Activated T-helper 17 cell treated with anti-CD3 and anti-CD28 coated beads, Interleukin-2, amount 50 U/mL, for 72 hours (primary cell): ENCODE measurements around the gene CDC14A. TPM values are rescaled to one million over a fixed set of nuclear protein-coding genes. Genes with fewer than 3 reads are reported as not detected.

ENCODE experiments used
- ATAC-seq: fragments of 150-1000 bp; cut with Tn5 transposase; replicated peaks from 2 replicates; pipeline ENCODE4 v1.10.0; 2021; ENCODE audit warnings: mild to moderate bottlenecking, moderate library complexity
- H3K27ac Mint-ChIP-seq: one replicate; pipeline ENCODE4 v1.8.0; 2022; ENCODE audit warnings: mixed read lengths
- H3K27me3 Mint-ChIP-seq: one replicate; pipeline ENCODE4 v1.8.0; 2022; ENCODE audit warnings: mixed read lengths
- H3K36me3 Mint-ChIP-seq: one replicate; pipeline ENCODE4 v1.8.0; 2022; ENCODE audit warnings: low read depth, mild to moderate bottlenecking, mixed read lengths
- H3K4me1 Mint-ChIP-seq: one replicate; pipeline ENCODE4 v1.8.0; 2022; ENCODE audit warnings: mixed read lengths
- H3K4me3 Mint-ChIP-seq: one replicate; pipeline ENCODE4 v1.8.0; 2022; ENCODE audit warnings: mild to moderate bottlenecking, mixed read lengths
- H3K9me3 Mint-ChIP-seq: one replicate; pipeline ENCODE4 v1.8.0; 2022; ENCODE audit warnings: mixed read lengths
- total RNA-seq, 2 donors: library from RNA; stranded (reverse); gene quantifications; one replicate each; pipeline ENCODE4 v1.2.3, GENCODE V29; 2022

CDC14A gene
- total RNA-seq, 2 donors from 2014 or later, result 21.0 to 31.0 TPM

GRCh38 chr1:100346387-100346786, 5.9 kb upstream of the CDC14A start:
- Mint-ChIP-seq H3K9me3 (no peaks in the 10 kb centered on the region), H3K27me3 (no peaks in the 10 kb centered on the region), H3K27ac (no peak overlapping the region), H3K4me1 (no peaks in the 10 kb centered on the region), H3K4me3 (no peak overlapping the region), H3K36me3 (peaks cover 2% of the 10 kb centered on the region)
- no peak for ATAC-seq

- Mint-ChIP-seq H3K27ac (no peak overlapping the region), H3K9me3 (no peaks in the 10 kb centered on the region), H3K27me3 (no peaks in the 10 kb centered on the region), H3K36me3 (peaks cover 9% of the 10 kb centered on the region), H3K4me1 (no peaks in the 10 kb centered on the region), H3K4me3 (no peak overlapping the region)
- no peak for ATAC-seq
Measured at GRCh38 chr1:100347009-100347966, 5.0 kb upstream of the CDC14A start.

GRCh38 chr1:100348549-100349144, 3.7 kb upstream of the CDC14A start:
- Mint-ChIP-seq H3K9me3 (no peaks in the 10 kb centered on the region), H3K27ac (no peak overlapping the region), H3K27me3 (no peaks in the 10 kb centered on the region), H3K4me1 (no peaks in the 10 kb centered on the region), H3K4me3 (no peak overlapping the region), H3K36me3 (peaks cover 18% of the 10 kb centered on the region)
- no peak for ATAC-seq

- Mint-ChIP-seq H3K36me3 (peaks cover 24% of the 10 kb centered on the region), H3K27ac (no peak overlapping the region), H3K9me3 (no peaks in the 10 kb centered on the region), H3K4me1 (peaks cover 4% of the 10 kb centered on the region), H3K4me3 (no peak overlapping the region), H3K27me3 (no peaks in the 10 kb centered on the region)
- no peak for ATAC-seq
Measured at GRCh38 chr1:100349246-100349645, 3.1 kb upstream of the CDC14A start.

- H3K9me3 Mint-ChIP-seq, result no peaks in the 10 kb centered on the region
- peaks cover 39% of the 10 kb centered on the region for H3K36me3 Mint-ChIP-seq
- H3K4me3 Mint-ChIP-seq, result peak overlapping the region; percentile 95
- no peaks in the 10 kb centered on the region for H3K27me3 Mint-ChIP-seq
- no peak for ATAC-seq
- peak overlapping the region; percentile 97 for H3K27ac Mint-ChIP-seq
- H3K4me1 Mint-ChIP-seq, result peaks cover 19% of the 10 kb centered on the region
Measured at GRCh38 chr1:100350787-100351094, 1.6 kb upstream of the CDC14A start.

- peak; percentile 76 for ATAC-seq
- no peaks in the 10 kb centered on the region for H3K27me3 Mint-ChIP-seq
- peak overlapping the region; percentile 97 for H3K27ac Mint-ChIP-seq
- H3K36me3 Mint-ChIP-seq, result peaks cover 44% of the 10 kb centered on the region
- no peaks in the 10 kb centered on the region for H3K9me3 Mint-ChIP-seq
- peaks cover 24% of the 10 kb centered on the region for H3K4me1 Mint-ChIP-seq
- H3K4me3 Mint-ChIP-seq, result peak overlapping the region; percentile 95
Measured at GRCh38 chr1:100351095-100351887, 1.0 kb upstream of the CDC14A start.

GRCh38 chr1:100353071-100353801, 930 bp downstream of the CDC14A start:
- Mint-ChIP-seq H3K9me3 (no peaks in the 10 kb centered on the region), H3K27ac (peak overlapping the region; percentile 97), H3K4me1 (peaks cover 37% of the 10 kb centered on the region), H3K27me3 (no peaks in the 10 kb centered on the region), H3K36me3 (peaks cover 64% of the 10 kb centered on the region), H3K4me3 (peak overlapping the region; percentile 95)
- peak; percentile 22 for ATAC-seq

- no peak for ATAC-seq
- H3K27ac Mint-ChIP-seq, result peak overlapping the region; percentile 97
- H3K27me3 Mint-ChIP-seq, result no peaks in the 10 kb centered on the region
- no peaks in the 10 kb centered on the region for H3K9me3 Mint-ChIP-seq
- peaks cover 67% of the 10 kb centered on the region for H3K36me3 Mint-ChIP-seq
- H3K4me3 Mint-ChIP-seq, result peak overlapping the region; percentile 95
- peaks cover 41% of the 10 kb centered on the region for H3K4me1 Mint-ChIP-seq
Measured at GRCh38 chr1:100353988-100354387, 1.7 kb downstream of the CDC14A start.

- peak overlapping the region; percentile 97 for H3K27ac Mint-ChIP-seq
- H3K9me3 Mint-ChIP-seq, result no peaks in the 10 kb centered on the region
- peak overlapping the region; percentile 95 for H3K4me3 Mint-ChIP-seq
- peaks cover 45% of the 10 kb centered on the region for H3K4me1 Mint-ChIP-seq
- peaks cover 76% of the 10 kb centered on the region for H3K36me3 Mint-ChIP-seq
- H3K27me3 Mint-ChIP-seq, result no peaks in the 10 kb centered on the region
- no peak for ATAC-seq
Measured at GRCh38 chr1:100354971-100355394, 2.7 kb downstream of the CDC14A start.

GRCh38 chr1:100358210-100358609, 5.9 kb downstream of the CDC14A start:
- ATAC-seq, result no peak
- H3K27me3 Mint-ChIP-seq, result no peaks in the 10 kb centered on the region
- H3K36me3 Mint-ChIP-seq, result peaks cover 94% of the 10 kb centered on the region
- no peaks in the 10 kb centered on the region for H3K9me3 Mint-ChIP-seq
- H3K4me3 Mint-ChIP-seq, result peak overlapping the region; percentile 95
- peaks cover 66% of the 10 kb centered on the region for H3K4me1 Mint-ChIP-seq
- H3K27ac Mint-ChIP-seq, result peak overlapping the region; percentile 97

- Mint-ChIP-seq H3K4me3 (peak overlapping the region; percentile 95), H3K9me3 (no peaks in the 10 kb centered on the region), H3K36me3 (peaks cover 91% of the 10 kb centered on the region), H3K27ac (peak overlapping the region; percentile 61), H3K27me3 (no peaks in the 10 kb centered on the region), H3K4me1 (peaks cover 63% of the 10 kb centered on the region)
- ATAC-seq, result no peak
Measured at GRCh38 chr1:100359139-100359538, 6.8 kb downstream of the CDC14A start.

- Mint-ChIP-seq H3K36me3 (peaks cover 89% of the 10 kb centered on the region), H3K27ac (peak overlapping the region; percentile 77), H3K9me3 (no peaks in the 10 kb centered on the region), H3K4me1 (peaks cover 62% of the 10 kb centered on the region), H3K27me3 (no peaks in the 10 kb centered on the region), H3K4me3 (peak overlapping the region; percentile 95)
- no peak for ATAC-seq
Measured at GRCh38 chr1:100360790-100361510, 8.6 kb downstream of the CDC14A start.

- Mint-ChIP-seq H3K27ac (peak overlapping the region; percentile 77), H3K9me3 (no peaks in the 10 kb centered on the region), H3K27me3 (no peaks in the 10 kb centered on the region), H3K36me3 (peaks cover 88% of the 10 kb centered on the region), H3K4me1 (peaks cover 64% of the 10 kb centered on the region), H3K4me3 (peak overlapping the region; percentile 95)
- ATAC-seq, result no peak
Measured at GRCh38 chr1:100361511-100362089, 9.3 kb downstream of the CDC14A start.
